Bronchial epithelial cell (primary cell): ENCODE measurements around the gene PTPN3. TPM values are rescaled to one million over a fixed set of nuclear protein-coding genes. Genes with fewer than 3 reads are reported as not detected.
A peak's percentile ranks its signal among the peaks of the same experiment; 100 is the strongest.
"Not testable (repeated sequence)": the region's sequence is repeated elsewhere in the genome, so short reads cannot be mapped to it uniquely, and the experiment has no call there.

Experiments
- DNase-seq: peaks from one replicate; pipeline ENCODE4 v3.0.0-alpha.2; 2010; ENCODE audit warnings: low read depth
- FAIRE-seq: peaks from 2 replicates; lab custom pipeline; 2011; peaks lifted over from hg19 to GRCh38; lab: Jason Lieb, UNC
- H3K27me3 ChIP-seq: 2 replicates; pipeline ENCODE4 v1.5.1; 2011; ENCODE audit warnings: low read length; ENCODE audit not compliant: control insufficient read depth, insufficient read depth
- H3K36me3 ChIP-seq: 2 replicates; pipeline ENCODE4 v1.5.1; 2011; ENCODE audit warnings: low read length; ENCODE audit not compliant: control insufficient read depth, insufficient read depth
- H3K4me3 ChIP-seq: 2 replicates; pipeline ENCODE4 v1.5.1; 2011; ENCODE audit warnings: mild to moderate bottlenecking, low read depth, low read length, control low read depth
- CTCF ChIP-seq: IDR thresholded peaks from 2 replicates; pipeline ENCODE4 v1.5.1; 2011; ENCODE audit warnings: mild to moderate bottlenecking, moderate library complexity, low read length, control low read depth, inconsistent platforms; ENCODE audit not compliant: insufficient read depth, severe bottlenecking
- total RNA-seq: library from RNA; depleted of rRNA; stranded (reverse); fragments of >200 nt; gene quantifications from 2 replicates; pipeline ENCODE4 v1.2.1, GENCODE V29; 2014

The PTPN3 gene
- total RNA-seq, 1 donor from 2014 or later = 14.2 TPM

GRCh38 chr9:109371374-109371773 lies 126.7 kb downstream of the PTPN3 start:
- Histone ChIP-seq H3K36me3 (no peaks in the 10 kb centered on the region), H3K4me3 (no peak overlapping the region), H3K27me3 (no peaks in the 10 kb centered on the region)
- DNase-seq (no peak), FAIRE-seq (no peak)
- TF ChIP-seq CTCF = no peak

GRCh38 chr9:109369285-109369684 lies 128.8 kb downstream of the PTPN3 start:
- no peaks in the 10 kb centered on the region for H3K27me3 ChIP-seq

GRCh38 chr9:109360771-109361170 lies 137.3 kb downstream of the PTPN3 start:
- Histone ChIP-seq H3K27me3 (no peaks in the 10 kb centered on the region), H3K4me3 (no peak overlapping the region), H3K36me3 (no peaks in the 10 kb centered on the region)
- FAIRE-seq (no peak), DNase-seq (no peak)
- no peak for TF ChIP-seq CTCF

More at GRCh38 chr9:109369285-109369684, 128.8 kb downstream of the PTPN3 start:
- no peak for TF ChIP-seq CTCF
- FAIRE-seq = no peak
- Histone ChIP-seq H3K36me3 (no peaks in the 10 kb centered on the region), H3K4me3 (no peak overlapping the region)
- DNase-seq = peak; percentile 27

GRCh38 chr9:109358968-109359603 lies 139.0 kb downstream of the PTPN3 start:
- FAIRE-seq, DNase-seq, H3K4me3 ChIP-seq, H3K36me3 ChIP-seq, H3K27me3 ChIP-seq: not testable (repeated sequence)

- no peak for TF ChIP-seq CTCF
- no peaks in the 10 kb centered on the region for H3K27me3 ChIP-seq
- H3K36me3 ChIP-seq = no peaks in the 10 kb centered on the region
- DNase-seq (peak; percentile 12), FAIRE-seq (no peak)
- H3K4me3 ChIP-seq = no peak overlapping the region
Observed at GRCh38 chr9:109355564-109356297, 142.4 kb downstream of the PTPN3 start.

- Histone ChIP-seq H3K4me3 (no peak overlapping the region), H3K27me3 (no peaks in the 10 kb centered on the region), H3K36me3 (no peaks in the 10 kb centered on the region)
- no peak for TF ChIP-seq CTCF
- DNase-seq (no peak), FAIRE-seq (no peak)
Observed at GRCh38 chr9:109354190-109354589, 143.9 kb downstream of the PTPN3 start.
